CD4-positive, alpha-beta T cell (primary cell): ENCODE data around the gene OR10H4. TPM values are rescaled to one million over a fixed set of nuclear protein-coding genes. Genes with fewer than 3 reads are reported as not detected.

Experiments used
- ATAC-seq: fragments of 200-7000 bp; cut with Tn5 transposase; one replicate; pipeline ENCODE4 v1.10.0; 2022; ENCODE audit warnings: mild to moderate bottlenecking; ENCODE audit not compliant: poor library complexity
- CTCF ChIA-PET: fragments of 350-600 bp; sonication (Branson Sonifier 250); formaldehyde crosslinking; loops from one replicate; lab custom pipeline; 2021; ENCODE audit warnings: antibody characterized with exemption, inconsistent platforms; lab: Charles Lee
- POLR2A ChIA-PET: fragments of 350-600 bp; sonication (Branson Sonifier 250); formaldehyde crosslinking; loops from one replicate; lab custom pipeline; 2021; ENCODE audit warnings: antibody characterized with exemption, inconsistent platforms; lab: Charles Lee
- DNase-seq, 14 experiments: peaks; one replicate each; pipeline ENCODE4 v3.0.0-alpha.2; 2013 to 2020; ENCODE audit warnings: mixed read lengths in 2 of 14
- H3K27ac ChIP-seq, 2 donors: one replicate each; pipeline versions ENCODE4 v1.5.1 to v1.7.0; 2013; ENCODE audit warnings: low read length in 2 of 2, low read depth in 1 of 2, mild to moderate bottlenecking in 1 of 2
- H3K27me3 ChIP-seq, 2 experiments: 1 replicate in 1 of 2; 2 replicates in 1 of 2; pipeline versions ENCODE4 v1.6.1 to v1.7.0; 2013; ENCODE audit warnings: low read length in 2 of 2, control low read depth in 1 of 2, mild to moderate bottlenecking in 1 of 2, moderate library complexity in 1 of 2; ENCODE audit not compliant: insufficient read depth in 2 of 2, control insufficient read depth in 1 of 2
- H3K36me3 ChIP-seq: one replicate; pipeline ENCODE4 v1.6.1; 2013; ENCODE audit warnings: low read length, control low read depth; ENCODE audit not compliant: insufficient read depth
- H3K4me1 ChIP-seq: one replicate; pipeline ENCODE4 v1.6.1; 2013; ENCODE audit warnings: low read length, control low read depth; ENCODE audit not compliant: insufficient read depth
- H3K4me3 ChIP-seq: one replicate; pipeline ENCODE4 v1.5.1; 2013; ENCODE audit warnings: mild to moderate bottlenecking, low read length, moderate library complexity
- H3K9me3 ChIP-seq, 2 experiments: 1 replicate in 1 of 2; 2 replicates in 1 of 2; pipeline versions ENCODE4 v1.6.1 to v1.7.0; 2013; ENCODE audit warnings: low read length in 2 of 2, mild to moderate bottlenecking in 2 of 2, control low read depth in 1 of 2, moderate library complexity in 1 of 2; ENCODE audit not compliant: control insufficient read depth in 1 of 2, insufficient read depth in 1 of 2
- H3K27ac Mint-ChIP-seq: one replicate; pipeline ENCODE4 v1.8.0; 2020; ENCODE audit warnings: mixed read lengths
- H3K27me3 Mint-ChIP-seq: one replicate; pipeline ENCODE4 v1.8.0; 2021; ENCODE audit warnings: mixed read lengths
- H3K36me3 Mint-ChIP-seq: one replicate; pipeline ENCODE4 v1.8.0; 2021; ENCODE audit warnings: low read depth, mixed read lengths
- H3K4me1 Mint-ChIP-seq: one replicate; pipeline ENCODE4 v1.8.0; 2021; ENCODE audit warnings: low read depth, mixed read lengths
- H3K4me3 Mint-ChIP-seq: one replicate; pipeline ENCODE4 v1.8.0; 2020; ENCODE audit warnings: mild to moderate bottlenecking, mixed read lengths
- H3K9me3 Mint-ChIP-seq: one replicate; pipeline ENCODE4 v1.8.0; 2020; ENCODE audit warnings: mixed read lengths
- CTCF ChIP-seq: fragments of 200-600 bp; IDR thresholded peaks from one replicate; pipeline ENCODE4 v1.8.0; 2022; ENCODE audit warnings: antibody characterized with exemption, mild to moderate bottlenecking
- intact Hi-C, 2 experiments: fragments of 100-400 bp; cut with DNase I in 1 of 2; cut with micrococcal nuclease in 1 of 2; formaldehyde crosslinking; loops; one replicate each; pipeline versions ENCODE4 v1.15.1 to v1.9.0; 2023 to 2025; cut with DNase I, micrococcal nuclease
- total RNA-seq, 174 experiments: library from RNA in 2 of 174; stranded (reverse) in 2 of 174; gene quantifications; one replicate each; pipeline ENCODE4 v1.2.3 and lab custom pipeline; 2021 to 2026

The OR10H4 gene
- total RNA-seq, 2 experiments from 2014 or later = not detected

- Histone ChIP-seq H3K9me3 (peaks cover 0 to 7% of the 10 kb centered on the region in 2 experiments), H3K36me3 (no peaks in the 10 kb centered on the region), H3K4me3 (no peak overlapping the region), H3K27me3 (peaks cover 8 to 22% of the 10 kb centered on the region in 2 experiments), H3K4me1 (no peaks in the 10 kb centered on the region), H3K27ac (no peak overlapping the region)
- no peak for TF ChIP-seq CTCF
- no peaks in the 10 kb centered on the region for H3K9me3 Mint-ChIP-seq
- no peaks in the 10 kb centered on the region for H3K4me1 Mint-ChIP-seq
- ATAC-seq (no peak), DNase-seq (no peak)
- H3K27ac Mint-ChIP-seq = no peak overlapping the region
- no peaks in the 10 kb centered on the region for H3K36me3 Mint-ChIP-seq
- H3K27me3 Mint-ChIP-seq = peaks cover 41% of the 10 kb centered on the region
- ChIA-PET POLR2A (no interaction called here), CTCF (no interaction called here)
- intact Hi-C loops = no loop called here
- no peak overlapping the region for H3K4me3 Mint-ChIP-seq
Measured at GRCh38 chr19:15992014-15992413, 43.2 kb downstream of the OR10H4 start.

GRCh38 chr19:15995536-15995935, 46.7 kb downstream of the OR10H4 start:
- Histone ChIP-seq H3K27me3 (peaks cover 0 to 6% of the 10 kb centered on the region in 2 experiments), H3K4me3 (no peak overlapping the region), H3K4me1 (no peaks in the 10 kb centered on the region), H3K36me3 (no peaks in the 10 kb centered on the region), H3K27ac (no peak overlapping the region), H3K9me3 (peaks cover 0 to 7% of the 10 kb centered on the region in 2 experiments)
- Mint-ChIP-seq H3K9me3 (no peaks in the 10 kb centered on the region), H3K4me3 (no peak overlapping the region), H3K4me1 (peaks cover 3% of the 10 kb centered on the region), H3K27me3 (peaks cover 18% of the 10 kb centered on the region), H3K36me3 (no peaks in the 10 kb centered on the region), H3K27ac (no peak overlapping the region)
- POLR2A ChIA-PET = no interaction called here
- no peak for DNase-seq
- intact Hi-C loops = no loop called here
- CTCF ChIA-PET = no interaction called here
- ATAC-seq = no peak
- TF ChIP-seq CTCF = no peak

GRCh38 chr19:15998166-15998565, 49.4 kb downstream of the OR10H4 start:
- Mint-ChIP-seq H3K4me3 (no peak overlapping the region), H3K4me1 (peaks cover 27% of the 10 kb centered on the region), H3K27ac (no peak overlapping the region), H3K9me3 (no peaks in the 10 kb centered on the region), H3K36me3 (no peaks in the 10 kb centered on the region), H3K27me3 (no peaks in the 10 kb centered on the region)
- ChIA-PET POLR2A (no interaction called here), CTCF (no interaction called here)
- H3K4me1 ChIP-seq = peaks cover 17% of the 10 kb centered on the region
- no peak for ATAC-seq
- H3K9me3 ChIP-seq = peaks cover 0 to 7% of the 10 kb centered on the region in 2 experiments
- no peak for TF ChIP-seq CTCF
- H3K27me3 ChIP-seq = no peaks in the 10 kb centered on the region
- DNase-seq = no peak
- no peak overlapping the region for H3K27ac ChIP-seq
- intact Hi-C loops = no loop called here
- no peak overlapping the region for H3K4me3 ChIP-seq
- no peaks in the 10 kb centered on the region for H3K36me3 ChIP-seq

Other genes with a start within 250 kb of the OR10H4 start
- not detected for gene OR10H2, start 221.0 kb upstream of the OR10H4 start, total RNA-seq
- gene OR10H3, start 211.0 kb upstream of the OR10H4 start, total RNA-seq = not detected
- not detected for gene OR10H5, start 161.3 kb upstream of the OR10H4 start, total RNA-seq
- gene OR10H1, start 133.3 kb upstream of the OR10H4 start, total RNA-seq = under 1 TPM in 1 of 2 experiments, not detected in 1; 0.08 TPM
- not detected for gene CYP4F2, start 50.9 kb upstream of the OR10H4 start, total RNA-seq
- not detected for gene CYP4F11, start 14.5 kb upstream of the OR10H4 start, total RNA-seq
- gene TPM4, start 127.5 kb downstream of the OR10H4 start, total RNA-seq = 100 to 1,000 TPM; 182 to 185 TPM
- gene RAB8A, start 162.9 kb downstream of the OR10H4 start, total RNA-seq = 10 to 100 TPM; 74.9 to 79.0 TPM
- 10 to 100 TPM; 46.0 to 46.9 TPM for gene HSH2D, start 194.7 kb downstream of the OR10H4 start, total RNA-seq
- not detected for gene CIB3, start 224.5 kb downstream of the OR10H4 start, total RNA-seq
- gene FAM32A, start 236.4 kb downstream of the OR10H4 start, total RNA-seq = 10 to 100 TPM; 44.5 to 50.3 TPM
- 10 to 100 TPM; 52.1 to 58.3 TPM for gene AP1M1, start 248.9 kb downstream of the OR10H4 start, total RNA-seq